Measurements from ENCODE around the gene CAPZB. TPM values are rescaled to one million over a fixed set of nuclear protein-coding genes. Genes with fewer than 3 reads are reported as not detected.

Gene CAPZB
- total RNA-seq, 1 donor, result 183 TPM

- DNase-seq (ENCODE audit: low read depth), result peak; percentile 29
- TF ChIP-seq, protein P1, sequence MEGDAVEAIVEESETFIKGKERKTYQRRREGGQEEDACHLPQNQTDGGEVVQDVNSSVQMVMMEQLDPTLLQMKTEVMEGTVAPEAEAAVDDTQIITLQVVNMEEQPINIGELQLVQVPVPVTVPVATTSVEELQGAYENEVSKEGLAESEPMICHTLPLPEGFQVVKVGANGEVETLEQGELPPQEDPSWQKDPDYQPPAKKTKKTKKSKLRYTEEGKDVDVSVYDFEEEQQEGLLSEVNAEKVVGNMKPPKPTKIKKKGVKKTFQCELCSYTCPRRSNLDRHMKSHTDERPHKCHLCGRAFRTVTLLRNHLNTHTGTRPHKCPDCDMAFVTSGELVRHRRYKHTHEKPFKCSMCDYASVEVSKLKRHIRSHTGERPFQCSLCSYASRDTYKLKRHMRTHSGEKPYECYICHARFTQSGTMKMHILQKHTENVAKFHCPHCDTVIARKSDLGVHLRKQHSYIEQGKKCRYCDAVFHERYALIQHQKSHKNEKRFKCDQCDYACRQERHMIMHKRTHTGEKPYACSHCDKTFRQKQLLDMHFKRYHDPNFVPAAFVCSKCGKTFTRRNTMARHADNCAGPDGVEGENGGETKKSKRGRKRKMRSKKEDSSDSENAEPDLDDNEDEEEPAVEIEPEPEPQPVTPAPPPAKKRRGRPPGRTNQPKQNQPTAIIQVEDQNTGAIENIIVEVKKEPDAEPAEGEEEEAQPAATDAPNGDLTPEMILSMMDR (IDR thresholded peaks at IDR 0.05; ENCODE audit: insufficient read depth, low read depth, low read length), result peak; percentile 89
Measured at GRCh38 chr1:19344372-19344810, 140.9 kb downstream of the CAPZB start.

GRCh38 chr1:19343617-19344350 lies 141.6 kb downstream of the CAPZB start:
- DNase-seq (ENCODE audit: low read depth), result no peak
- TF ChIP-seq, protein P1 (IDR thresholded peaks at IDR 0.05; ENCODE audit: insufficient read depth, low read depth, low read length), result no peak

More at GRCh38 chr1:19344372-19344810, 140.9 kb downstream of the CAPZB start:
- H3K4me3 ChIP-seq (ENCODE audit: low read depth, low read length), result no peak overlapping the region

GRCh38 chr1:19342894-19343616 lies 142.3 kb downstream of the CAPZB start:
- TF ChIP-seq, protein P1 (IDR thresholded peaks at IDR 0.05; ENCODE audit: insufficient read depth, low read depth, low read length), result no peak
- DNase-seq (ENCODE audit: low read depth), result no peak
- H3K4me3 ChIP-seq (ENCODE audit: low read depth, low read length), result no peak overlapping the region

More at GRCh38 chr1:19343617-19344350, 141.6 kb downstream of the CAPZB start:
- no peak overlapping the region for H3K4me3 ChIP-seq (ENCODE audit: low read depth, low read length)

GRCh38 chr1:19342062-19342750 lies 143.1 kb downstream of the CAPZB start:
- H3K4me3 ChIP-seq (ENCODE audit: low read depth, low read length), result no peak overlapping the region
- peak; percentile 29 for DNase-seq (ENCODE audit: low read depth)
- TF ChIP-seq, protein P1 (IDR thresholded peaks at IDR 0.05; ENCODE audit: insufficient read depth, low read depth, low read length), result no peak

DNA sequence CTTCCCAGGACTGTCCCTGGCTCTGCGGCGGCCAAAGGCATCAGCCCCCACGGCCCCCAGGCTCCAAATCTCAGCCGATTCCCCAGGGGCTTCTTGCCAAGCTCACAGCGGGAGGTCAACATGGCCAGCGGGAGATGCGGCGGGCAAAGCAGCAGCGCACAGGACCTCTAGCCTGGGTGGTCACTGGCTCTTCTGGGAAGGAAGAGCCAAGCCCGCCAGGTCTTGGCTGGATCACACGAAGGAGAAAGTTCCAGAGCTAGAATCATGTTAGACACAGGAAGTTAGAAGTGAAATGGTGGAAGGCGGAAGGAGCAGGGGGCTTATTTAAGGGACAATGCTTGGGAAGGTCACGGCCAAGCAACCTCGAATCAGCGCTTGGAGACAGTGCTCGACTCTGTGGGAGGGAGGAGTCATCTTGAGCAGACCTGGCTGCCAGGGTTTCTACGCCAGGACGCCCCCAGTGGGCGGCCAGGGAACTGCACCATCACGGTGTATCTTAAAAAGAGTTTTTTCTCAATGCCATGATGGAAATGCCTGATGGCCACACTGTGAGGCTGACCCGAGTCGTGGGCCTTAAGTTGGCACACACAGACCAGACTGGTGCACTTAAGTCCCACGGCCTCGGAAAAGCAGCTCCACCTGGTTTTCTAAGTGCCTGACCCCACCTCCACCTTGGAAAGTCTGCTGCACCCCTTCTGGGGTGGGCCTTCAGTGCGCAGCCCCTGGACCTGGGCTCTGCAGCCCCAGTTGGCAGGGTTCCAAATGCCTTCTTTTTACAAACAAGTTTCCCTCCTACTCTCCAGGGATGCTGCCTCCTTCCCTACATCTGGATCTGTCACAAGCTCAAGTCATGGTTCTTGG lies 143.9 kb downstream of the CAPZB start:
- TF ChIP-seq, protein P1 (IDR thresholded peaks at IDR 0.05; ENCODE audit: insufficient read depth, low read depth, low read length), result peak; percentile 90
- peak; percentile 70 for DNase-seq (ENCODE audit: low read depth)
- no peak overlapping the region for H3K4me3 ChIP-seq (ENCODE audit: low read depth, low read length)

DNA sequence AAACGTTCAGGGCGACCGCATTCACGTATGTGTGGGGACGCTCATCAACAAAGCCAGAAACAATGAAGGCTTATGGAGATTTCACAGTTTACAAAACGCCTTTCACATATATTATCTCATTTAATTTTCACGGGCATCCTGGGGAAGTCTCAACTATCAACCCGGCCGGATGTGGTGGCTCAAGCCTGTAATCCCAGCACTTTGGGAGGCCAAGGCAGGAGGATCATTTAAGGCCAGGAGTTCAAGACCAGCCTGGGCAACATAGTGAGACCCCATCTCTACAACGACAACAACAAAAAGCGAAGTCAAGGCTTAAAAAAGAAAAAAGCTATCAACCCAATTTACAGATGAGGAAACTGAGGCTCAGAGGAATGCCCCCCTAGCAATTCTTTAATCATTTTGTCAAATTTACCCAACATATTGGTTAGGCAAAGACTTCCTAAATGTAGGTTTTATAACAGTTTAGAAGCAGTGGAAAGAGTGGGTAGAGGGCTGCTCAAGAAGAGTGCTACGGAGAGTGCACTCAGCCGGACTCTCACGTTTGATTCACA lies 144.9 kb downstream of the CAPZB start:
- DNase-seq (ENCODE audit: low read depth), result no peak
- TF ChIP-seq, protein P1 (IDR thresholded peaks at IDR 0.05; ENCODE audit: insufficient read depth, low read depth, low read length), result no peak
- no peak overlapping the region for H3K4me3 ChIP-seq (ENCODE audit: low read depth, low read length)
